Measurements from ENCODE around the gene SUV39H1. TPM values are rescaled to one million over a fixed set of nuclear protein-coding genes. Genes with fewer than 3 reads are reported as not detected.

Gene SUV39H1
- total and polyA plus RNA-seq, 9 of the 15 experiments (the other 6 are each of a cell fraction or from before 2014, with no cell fraction given) = 4.7 to 34.7 (median 17.9) TPM

GRCh38 chrX:48711929-48712505 is 15.5 kb downstream of the SUV39H1 start:
- no peak for FAIRE-seq
- no TSS peak for BruUV-seq (replicated peaks)
- ChIA-PET POLR2A (interaction anchor here (0.5 to 1.5 kb wide), 6 partner anchors 9 to 465 kb away, joined by 3 to 9 read pairs (median 3); partner anchors contain the start of gene SUV39H1), CTCF (ENCODE audit: low intra/inter-chr PET ratio) (no interaction called here)
- in situ Hi-C loops (cut with MboI) = no loop called here
- H3K79me2 ChIP-seq (ENCODE audit: control insufficient read depth, insufficient read depth, low read length) = no peaks in the 10 kb centered on the region; the same call in 1 of the 3 replicates
- peaks cover 27% of the 10 kb centered on the region; the same call in 2 of the 3 replicates for H3K36me3 ChIP-seq (ENCODE audit: control insufficient read depth, insufficient read depth, low read length)
- H3K4me3 ChIP-seq = no peak overlapping the region
- no peaks in the 10 kb centered on the region for H3K9me3 ChIP-seq (replicated peaks; ENCODE audit: control insufficient read depth, insufficient read depth, low read depth, low read length)
- no peak overlapping the region for H3K27ac ChIP-seq (ENCODE audit: extremely low read depth, low read depth, low read length)
- peaks cover 4 to 29% of the 10 kb centered on the region in 2 experiments; a peak in 4 of 5 replicates for H3K4me1 ChIP-seq (replicated peaks in 1 of 2; ENCODE audit: control insufficient read depth in 2 of 2, insufficient read depth in 2 of 2, low read length in 2 of 2)
- 70% methylated on average over 7 of the region's 7 CpGs for WGBS (ENCODE audit: insufficient coverage, low coverage, missing lambda C conversion rate)
- H3K9ac ChIP-seq (ENCODE audit: insufficient read depth in 1 of 2, low read depth in 2 of 2, low read length in 2 of 2) = no peak overlapping the region
- H2AFZ ChIP-seq (ENCODE audit: low read depth, low read length) = no peak overlapping the region
- no peak overlapping the region for H3K4me2 ChIP-seq (ENCODE audit: insufficient read depth, low read length)
- H4K20me1 ChIP-seq (replicated peaks; ENCODE audit: control insufficient read depth, insufficient read depth, low read length) = no peaks in the 10 kb centered on the region
- H3K9me1 ChIP-seq (ENCODE audit: control insufficient read depth, insufficient read depth, low read length) = no peaks in the 10 kb centered on the region
- H3K27me3 ChIP-seq (ENCODE audit: control insufficient read depth in 2 of 2, insufficient read depth in 2 of 2, low read length in 2 of 2) = no peaks in the 10 kb centered on the region
- no peak for ATAC-seq
- intact Hi-C loops (cut with micrococcal nuclease) = no loop called here
- no peak for DNase-seq (ENCODE audit: extremely low read depth in 1 of 4, low spot score in 3 of 4)
- TF ChIP-seq E2F5 (CRISPR knock-in tag; IDR thresholded peaks at IDR 0.05) (no peak), HMGXB4 (CRISPR knock-in tag; IDR thresholded peaks at IDR 0.05) (no peak), ADNP (tag; IDR thresholded peaks at IDR 0.05) (no peak), SREBF1 (IDR thresholded peaks at IDR 0.05; ENCODE audit: borderline replicate concordance, low read depth, low read length) (no peak), DMBX1 (CRISPR knock-in tag; IDR thresholded peaks at IDR 0.05; ENCODE audit: borderline replicate concordance) (no peak), CEBPG (CRISPR knock-in tag; IDR thresholded peaks at IDR 0.05) (no peak), CEBPG (tag; conservative IDR thresholded peaks at IDR 0.05 in 1 of 2, IDR thresholded peaks at IDR 0.05 in 1 of 2) (no peak), ZNF511 (CRISPR knock-in tag; IDR thresholded peaks at IDR 0.05) (no peak), ZFP30 (CRISPR knock-in tag; IDR thresholded peaks at IDR 0.05; ENCODE audit: borderline replicate concordance) (no peak), HINFP (tag; conservative IDR thresholded peaks at IDR 0.05; ENCODE audit: low read depth) (no peak), UBTF (IDR thresholded peaks at IDR 0.05; ENCODE audit: borderline replicate concordance in 1 of 2, low read depth in 2 of 2, low read length in 2 of 2) (no peak), TSC22D4 (tag; IDR thresholded peaks at IDR 0.05) (no peak), ZNF175 (CRISPR knock-in tag; IDR thresholded peaks at IDR 0.05; ENCODE audit: low read depth) (no peak)

Data from K562 (cell line).